HG03378 (cell line): ENCODE results near the gene ZBTB8B.
"Not testable (repeated sequence)": the region's sequence is repeated elsewhere in the genome, so short reads cannot be mapped to it uniquely, and the experiment has no call there.

Experiments used
- ATAC-seq: cut with Tn5 transposase; IDR thresholded peaks from one replicate; pipeline ENCODE4 v1.9.1; 2021; ENCODE audit warnings: mild to moderate bottlenecking, moderate library complexity; ENCODE audit not compliant: unreplicated experiment

Gene ZBTB8B

DNA sequence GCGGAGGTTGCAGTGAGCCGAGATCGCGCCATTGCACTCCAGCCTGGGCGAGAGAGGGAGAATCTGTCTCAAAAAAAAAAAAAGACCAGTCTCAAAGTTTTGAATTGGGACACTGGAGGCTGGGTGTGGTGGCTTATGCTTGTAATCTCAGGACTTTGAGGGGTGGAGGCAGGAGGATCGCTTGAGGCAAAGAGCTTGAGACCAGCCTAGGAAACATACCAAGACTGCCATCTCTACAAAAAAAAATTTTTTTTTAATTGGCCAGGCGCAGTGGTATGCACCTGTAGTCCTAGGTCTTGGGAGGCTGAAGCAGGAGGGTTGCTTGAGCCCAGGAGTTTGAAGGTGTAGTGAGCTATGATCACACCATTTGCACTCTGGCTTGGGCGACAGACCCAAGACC, 3.9 kb downstream of the ZBTB8B start:
- no peak for ATAC-seq

GRCh38 chr1:32470431-32470830, 5.6 kb downstream of the ZBTB8B start:
- ATAC-seq: no peak

DNA sequence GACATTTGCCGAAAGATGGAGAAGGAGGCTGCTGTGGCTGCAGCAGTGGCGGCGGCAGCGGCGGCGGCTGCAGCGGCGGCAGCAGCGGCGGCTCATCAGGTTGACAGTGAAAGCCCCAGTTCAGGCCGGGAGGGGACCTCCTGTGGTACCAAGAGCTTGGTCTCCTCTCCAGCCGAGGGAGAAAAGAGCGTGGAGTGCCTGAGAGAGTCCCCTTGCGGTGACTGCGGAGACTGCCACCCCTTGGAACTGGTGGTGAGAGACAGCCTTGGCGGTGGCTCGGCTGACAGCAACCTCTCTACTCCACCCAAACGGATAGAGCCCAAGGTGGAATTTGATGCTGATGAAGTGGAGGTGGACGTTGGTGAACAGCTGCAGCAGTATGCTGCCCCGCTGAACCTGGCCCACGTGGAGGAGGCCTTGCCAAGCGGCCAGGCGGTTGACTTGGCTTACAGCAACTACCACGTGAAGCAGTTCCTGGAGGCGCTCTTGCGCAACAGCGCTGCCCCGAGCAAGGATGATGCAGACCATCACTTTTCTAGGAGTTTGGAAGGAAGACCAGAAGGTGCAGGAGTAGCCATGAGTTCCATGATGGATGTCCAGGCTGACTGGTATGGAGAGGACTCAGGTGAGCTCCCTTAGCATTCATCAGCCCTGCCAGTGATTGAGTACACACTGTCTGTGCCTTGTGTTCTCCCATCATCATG, 6.3 kb downstream of the ZBTB8B start:
- no peak for ATAC-seq

GRCh38 chr1:32471695-32472362, 7.0 kb downstream of the ZBTB8B start:
- ATAC-seq: no peak

GRCh38 chr1:32472966-32473365, 8.1 kb downstream of the ZBTB8B start:
- not testable (repeated sequence) for ATAC-seq

GRCh38 chr1:32474954-32475353, 10.1 kb downstream of the ZBTB8B start:
- no peak for ATAC-seq

- ATAC-seq: no peak
These were observed 15.1 kb downstream of the ZBTB8B start for GRCh38 chr1:32480003-32480402.

GRCh38 chr1:32480761-32481160, 15.9 kb downstream of the ZBTB8B start:
- ATAC-seq: no peak

DNA sequence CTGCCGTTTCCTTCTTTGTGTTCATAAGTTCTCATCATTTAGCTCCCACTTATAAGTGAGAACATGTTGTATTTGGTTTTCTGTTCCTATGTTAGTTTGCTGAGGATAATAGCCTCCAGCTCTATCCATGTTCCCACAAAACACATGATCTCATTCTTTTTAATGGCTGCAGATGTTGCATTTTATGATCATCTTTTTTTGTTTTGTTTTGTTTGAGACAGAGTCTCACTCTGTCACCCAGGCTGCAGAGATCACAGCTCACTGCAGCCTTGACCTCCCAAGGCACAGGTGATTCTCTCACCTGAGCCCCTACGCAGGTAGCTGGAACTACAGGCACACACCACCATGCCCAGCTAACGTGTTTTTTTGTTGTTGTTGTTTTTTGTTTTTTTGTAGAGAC, 16.9 kb downstream of the ZBTB8B start:
- ATAC-seq: not testable (repeated sequence)

GRCh38 chr1:32485554-32486255, 20.8 kb downstream of the ZBTB8B start:
- ATAC-seq: no peak

GRCh38 chr1:32486463-32487113, 21.7 kb downstream of the ZBTB8B start:
- no peak for ATAC-seq

DNA sequence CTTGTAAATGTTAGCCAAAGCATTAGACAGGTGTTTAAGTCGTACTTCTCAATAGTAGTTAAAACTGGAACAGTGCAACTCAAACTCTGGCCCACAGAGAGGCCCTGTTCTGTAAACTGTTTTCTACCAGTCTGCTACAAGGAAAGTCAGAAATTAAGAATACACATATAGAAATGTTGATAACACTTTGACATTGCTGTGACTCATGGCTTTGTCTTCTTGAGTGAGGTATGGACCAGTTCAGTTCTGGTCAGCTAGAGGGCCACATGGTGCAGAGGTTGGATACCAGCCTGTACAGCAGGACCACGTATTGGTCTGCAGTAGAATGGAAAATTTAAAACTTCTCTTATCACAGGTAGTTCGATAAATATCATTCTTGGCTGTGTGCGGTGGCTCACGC, 22.3 kb downstream of the ZBTB8B start:
- ATAC-seq: no peak

DNA sequence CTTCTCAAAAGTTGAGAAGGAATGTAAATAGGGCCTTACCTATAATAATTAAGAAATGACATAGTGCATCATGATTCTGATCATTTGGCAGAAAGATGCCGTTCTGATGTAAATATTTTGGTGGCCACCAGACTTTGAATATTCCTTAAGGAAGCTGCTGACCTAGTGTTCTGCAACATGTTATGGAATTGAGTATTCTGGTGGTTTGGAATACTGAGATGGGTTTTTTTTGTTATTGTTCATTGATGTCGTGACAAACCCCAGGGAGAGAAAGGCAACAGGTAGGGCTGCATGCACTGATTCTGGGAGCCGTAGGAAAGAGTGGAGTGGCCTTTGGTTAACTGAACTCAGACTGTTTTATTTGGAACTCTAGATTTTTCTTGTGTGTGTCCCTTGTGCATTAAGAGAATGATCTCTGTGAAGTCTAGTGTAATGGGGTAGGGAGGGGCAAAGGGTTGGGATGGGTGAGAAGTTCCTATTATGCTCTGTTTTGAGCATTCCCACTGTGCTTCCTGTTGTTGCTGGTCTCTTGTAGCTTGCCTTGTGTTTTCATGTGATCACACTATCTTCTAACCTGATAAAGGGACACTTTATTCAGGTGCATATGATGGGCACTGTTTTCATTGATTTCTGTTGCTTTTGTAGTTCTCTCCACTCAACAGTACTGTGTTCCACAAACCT, 25.0 kb downstream of the ZBTB8B start:
- no peak for ATAC-seq

DNA sequence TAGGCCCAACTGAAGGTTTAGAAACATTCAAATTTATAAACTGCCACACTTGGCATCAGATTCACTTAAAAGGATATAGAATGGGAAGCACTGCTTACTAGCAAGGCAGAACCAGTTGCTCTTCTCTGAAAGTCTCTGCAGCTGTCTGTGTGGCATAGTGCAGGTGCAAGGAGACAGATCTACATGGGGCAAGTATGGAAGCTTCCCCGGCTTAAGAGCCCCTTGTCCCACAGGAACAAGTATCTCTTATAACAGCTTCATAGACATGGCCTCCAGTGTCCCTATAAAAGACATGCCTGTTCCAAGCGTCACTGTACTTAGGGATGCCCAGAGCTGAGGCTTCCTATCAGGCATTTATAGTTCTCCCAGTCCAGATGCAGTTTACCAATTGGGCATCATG, 26.5 kb downstream of the ZBTB8B start:
- ATAC-seq: no peak

DNA sequence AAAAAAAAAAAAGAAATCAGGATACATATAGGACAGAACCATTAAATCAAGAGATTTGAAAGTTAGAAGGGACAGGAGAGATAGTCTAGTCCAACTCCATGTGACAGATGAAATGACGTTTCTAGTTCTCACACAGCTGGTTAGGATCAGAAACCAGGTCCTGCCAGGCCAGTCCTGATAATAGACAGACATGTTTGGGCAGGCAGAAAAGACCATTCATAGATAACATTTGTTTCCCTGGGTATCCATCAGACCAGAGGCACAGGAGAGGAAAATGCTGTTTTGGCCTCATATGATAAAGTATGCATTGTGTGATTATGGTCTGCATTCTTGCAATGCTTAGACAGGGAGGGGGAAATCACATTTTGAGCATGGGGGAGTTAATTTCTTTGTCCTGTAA, 29.3 kb downstream of the ZBTB8B start:
- ATAC-seq: no peak

DNA sequence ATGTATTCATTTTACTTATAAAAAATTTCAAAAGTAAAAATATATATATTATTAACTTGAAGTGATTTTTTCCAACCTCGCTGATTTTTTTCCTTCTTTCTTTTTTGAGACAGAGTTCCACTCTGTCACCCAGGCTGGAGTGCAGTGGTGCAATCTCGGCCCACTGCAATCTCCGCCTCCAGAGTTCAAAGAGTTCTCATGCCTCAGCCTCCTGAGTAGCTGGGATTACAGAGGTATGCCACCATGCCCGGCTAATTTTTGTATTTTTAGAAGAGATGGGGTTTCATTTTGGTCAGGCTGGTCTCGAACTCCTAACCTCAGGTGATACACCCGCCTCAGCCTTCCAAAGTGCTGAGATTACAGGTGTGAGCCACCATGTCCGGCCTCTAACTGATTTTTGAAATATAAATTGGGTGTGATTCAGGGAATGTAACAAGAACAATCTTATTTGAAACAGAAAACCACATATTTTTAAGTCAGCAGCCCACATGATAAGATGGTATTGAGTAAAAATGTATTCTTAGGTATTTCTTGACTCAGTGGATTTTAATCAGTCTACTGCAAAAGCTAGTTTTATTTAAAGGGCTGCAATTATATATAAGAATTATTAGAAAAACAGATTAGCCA, 30.0 kb downstream of the ZBTB8B start:
- no peak for ATAC-seq

- no peak for ATAC-seq
These were observed 31.3 kb downstream of the ZBTB8B start for GRCh38 chr1:32496127-32496526.

DNA sequence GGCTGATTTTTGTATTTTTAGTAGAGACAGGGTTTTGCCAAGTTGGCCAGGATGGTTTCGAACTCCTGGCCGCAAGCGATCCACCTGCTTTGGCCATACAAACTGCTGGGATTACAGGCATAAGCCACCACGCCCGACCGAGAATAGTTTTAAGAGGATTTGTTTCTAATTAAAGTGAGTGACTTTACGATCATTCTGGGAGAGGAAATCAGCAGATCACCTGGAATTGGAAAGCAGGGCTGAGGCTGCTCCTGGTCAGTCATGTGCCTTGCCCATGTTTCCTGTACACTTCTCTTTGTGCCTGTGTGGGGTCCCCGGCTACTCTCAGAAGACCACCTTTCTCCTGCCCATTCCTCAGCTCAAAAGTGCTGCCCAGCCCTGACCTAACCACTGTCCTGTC, 33.9 kb downstream of the ZBTB8B start:
- no peak for ATAC-seq

GRCh38 chr1:32500387-32501209, 35.7 kb downstream of the ZBTB8B start:
- no peak for ATAC-seq

- ATAC-seq: no peak
These were observed 37.0 kb downstream of the ZBTB8B start for GRCh38 chr1:32501865-32502264.
